Ectodermal cell (in vitro differentiated cells): ENCODE data around the gene CNKSR3.

Experiments
- H3K27ac ChIP-seq: 2 replicates; pipeline ENCODE4 v1.7.0; 2013; ENCODE audit warnings: mild to moderate bottlenecking, low read depth, low read length; ENCODE audit not compliant: insufficient read depth, poor library complexity, severe bottlenecking
- H3K27me3 ChIP-seq: 2 replicates; pipeline ENCODE4 v1.7.0; 2013; ENCODE audit warnings: mild to moderate bottlenecking, low read length; ENCODE audit not compliant: insufficient read depth, control insufficient read depth, poor library complexity, severe bottlenecking
- H3K36me3 ChIP-seq: one replicate; pipeline ENCODE4 v1.7.0; 2013; ENCODE audit warnings: low read length; ENCODE audit not compliant: control insufficient read depth, insufficient read depth
- H3K4me1 ChIP-seq: one replicate; pipeline ENCODE4 v1.7.0; 2013; ENCODE audit warnings: low read length; ENCODE audit not compliant: control insufficient read depth, insufficient read depth
- H3K4me3 ChIP-seq: 2 replicates; pipeline ENCODE4 v1.7.0; 2013; ENCODE audit warnings: low read depth, low read length, control low read depth; ENCODE audit not compliant: insufficient read depth
- H3K9me3 ChIP-seq: 2 replicates; pipeline ENCODE4 v1.7.0; 2013; ENCODE audit warnings: mild to moderate bottlenecking, low read length, moderate library complexity; ENCODE audit not compliant: control insufficient read depth
- WGBS, 2 experiments: methylation state at CpG; one replicate each; pipeline ENCODE4 v1.1.7; 2013; ENCODE audit warnings: missing lambda C conversion rate in 2 of 2; 5-methylcytosine and 5-hydroxymethylcytosine counted together

CNKSR3 gene

GRCh38 chr6:154343473-154344308, 166.8 kb downstream of the CNKSR3 start:
- Histone ChIP-seq H3K27ac (no peak overlapping the region), H3K36me3 (no peaks in the 10 kb centered on the region), H3K4me1 (no peaks in the 10 kb centered on the region), H3K4me3 (no peak overlapping the region), H3K9me3 (no peaks in the 10 kb centered on the region), H3K27me3 (no peaks in the 10 kb centered on the region)
- 53 to 56% methylated on average over 16 of the region's 16 CpGs for WGBS, 2 experiments

DNA sequence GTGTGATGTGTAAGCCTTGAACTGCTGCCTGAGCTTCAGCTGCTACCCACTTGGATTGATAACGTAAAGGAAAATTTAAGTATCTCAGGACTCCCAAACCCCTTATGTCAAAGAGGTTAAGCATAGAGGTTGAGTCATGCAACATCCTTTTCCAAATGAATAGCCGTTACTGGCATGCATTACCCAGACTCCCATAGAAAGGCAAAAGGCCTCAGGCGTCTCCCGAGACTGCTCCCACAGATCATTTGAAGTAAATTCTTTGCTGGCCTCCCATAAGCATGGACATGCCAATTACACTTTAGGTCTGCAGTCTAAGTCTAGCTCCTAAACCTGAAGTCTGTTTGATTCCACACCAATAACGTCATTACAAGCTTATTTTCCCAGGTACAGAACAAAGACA, 168.6 kb downstream of the CNKSR3 start:
- H3K9me3 ChIP-seq: no peaks in the 10 kb centered on the region
- 78 to 79% methylated on average over 5 of the region's 5 CpGs for WGBS, 2 experiments
- H3K4me3 ChIP-seq: no peak overlapping the region
- H3K36me3 ChIP-seq: no peaks in the 10 kb centered on the region
- H3K27me3 ChIP-seq: no peaks in the 10 kb centered on the region
- H3K4me1 ChIP-seq: no peaks in the 10 kb centered on the region
- H3K27ac ChIP-seq: no peak overlapping the region

GRCh38 chr6:154341336-154341735, 169.1 kb downstream of the CNKSR3 start:
- no peaks in the 10 kb centered on the region for H3K4me1 ChIP-seq
- no peaks in the 10 kb centered on the region for H3K27me3 ChIP-seq
- no peak overlapping the region for H3K4me3 ChIP-seq
- no peak overlapping the region for H3K27ac ChIP-seq
- WGBS, 2 experiments: 74% methylated on average over 3 of the region's 4 CpGs
- H3K9me3 ChIP-seq: no peaks in the 10 kb centered on the region
- H3K36me3 ChIP-seq: no peaks in the 10 kb centered on the region
